ENCODE data around the gene TYW3. TPM values are rescaled to one million over a fixed set of nuclear protein-coding genes. Genes with fewer than 3 reads are reported as not detected.

TYW3 gene
- polyA plus RNA-seq, 4 donors = 32.4 to 35.9 (median 33.2) TPM

- DNase-seq (ENCODE audit: low read depth in 4 of 4, low spot score in 3 of 4) = no peak
Measured at GRCh38 chr1:74779750-74780149, 46.8 kb downstream of the TYW3 start.

- DNase-seq (ENCODE audit: low read depth in 4 of 4, low spot score in 3 of 4) = no peak
Measured at GRCh38 chr1:74780594-74780993, 47.6 kb downstream of the TYW3 start.

- DNase-seq (ENCODE audit: low read depth in 4 of 4, low spot score in 3 of 4) = no peak
Measured at GRCh38 chr1:74785944-74786343, 53.0 kb downstream of the TYW3 start.

GRCh38 chr1:74790453-74790852, 57.5 kb downstream of the TYW3 start:
- DNase-seq (ENCODE audit: low read depth in 4 of 4, low spot score in 3 of 4) = no peak

- DNase-seq (ENCODE audit: low read depth in 4 of 4, low spot score in 3 of 4) = no peak
Measured at GRCh38 chr1:74791491-74791890, 58.5 kb downstream of the TYW3 start.

GRCh38 chr1:74799119-74799657, 66.2 kb downstream of the TYW3 start:
- no peak for DNase-seq (ENCODE audit: low read depth in 4 of 4, low spot score in 3 of 4)

GRCh38 chr1:74811436-74812179, 78.7 kb downstream of the TYW3 start:
- no peak for DNase-seq (ENCODE audit: low read depth in 4 of 4, low spot score in 3 of 4)

GRCh38 chr1:74812180-74812541, 79.2 kb downstream of the TYW3 start:
- DNase-seq (ENCODE audit: low read depth in 4 of 4, low spot score in 3 of 4) = no peak

Other genes starting within 250 kb of the TYW3 start
- under 1 TPM in 1 of 4 donors, not detected in 3; 0.04 TPM for gene LRRC53, start 220.5 kb upstream of the TYW3 start, polyA plus RNA-seq (ENCODE audit: insufficient read length in 4 of 4)
- gene ERICH3, start 59.4 kb upstream of the TYW3 start, polyA plus RNA-seq (ENCODE audit: insufficient read length in 4 of 4) = under 1 TPM; 0.45 to 0.53 (median 0.49) TPM
- gene CRYZ, start 102 bp upstream of the TYW3 start, polyA plus RNA-seq (ENCODE audit: insufficient read length in 4 of 4) = 100 to 1,000 TPM; 185 to 198 (median 189) TPM